PC-9 (cell line): ENCODE data around the gene MS4A6A. TPM values are rescaled to one million over a fixed set of nuclear protein-coding genes. Genes with fewer than 3 reads are reported as not detected.
"Not testable (repeated sequence)": the region's sequence is repeated elsewhere in the genome, so short reads cannot be mapped to it uniquely, and the experiment has no call there.

ENCODE experiments used
- BruUV-seq: library from RNA; stranded (reverse); fragments of 400-500 nt; replicated peaks from 2 replicates; lab custom pipeline; 2021; lab: Mats Ljungman, UMichigan
- CTCF ChIA-PET: fragments of 300-600 bp; sonication (Branson Sonifier 250); formaldehyde crosslinking; loops from one replicate; lab custom pipeline; 2022; ENCODE audit warnings: antibody characterized with exemption; lab: Charles Lee
- POLR2A ChIA-PET: fragments of 300-600 bp; sonication (Branson Sonifier 250); formaldehyde crosslinking; loops from one replicate; lab custom pipeline; 2022; ENCODE audit warnings: antibody characterized with exemption; ENCODE audit not compliant: unreplicated experiment; lab: Charles Lee
- DNase-seq, 2 experiments: peaks; one replicate each; pipeline versions ENCODE4 v3.0.0 to v3.0.0-alpha.2; 2015 to 2022; ENCODE audit warnings: mixed read lengths in 1 of 2
- H2AFZ ChIP-seq: fragments of 200-600 bp; sonication (generic); 2 replicates; pipeline ENCODE4 v1.8.1; 2017; ENCODE audit warnings: antibody characterized with exemption
- H3F3A ChIP-seq: fragments of 200-600 bp; sonication (generic); 2 replicates; pipeline ENCODE4 v1.8.1; 2017; ENCODE audit warnings: antibody characterized with exemption, mild to moderate bottlenecking, low read depth; ENCODE audit not compliant: insufficient read depth
- H3K27ac ChIP-seq: fragments of 200-600 bp; sonication (generic); 2 replicates; pipeline ENCODE4 v1.6.1; 2016; ENCODE audit warnings: mixed run types
- H3K27me3 ChIP-seq: fragments of 200-600 bp; sonication (generic); 2 replicates; pipeline ENCODE4 v1.6.1; 2016; ENCODE audit warnings: low read depth, mixed run types; ENCODE audit not compliant: insufficient read depth
- H3K36me3 ChIP-seq: fragments of 200-600 bp; sonication (generic); 2 replicates; pipeline ENCODE4 v1.6.1; 2016; ENCODE audit warnings: low read depth, mixed run types
- H3K4me1 ChIP-seq: fragments of 200-600 bp; sonication (generic); replicated peaks from 2 replicates; pipeline ENCODE4 v1.6.1; 2016; ENCODE audit warnings: mixed run types; ENCODE audit not compliant: insufficient read depth
- H3K4me2 ChIP-seq: fragments of 200-600 bp; sonication (generic); 2 replicates; pipeline ENCODE4 v1.6.1; 2017; ENCODE audit warnings: mixed run types
- H3K4me3 ChIP-seq: fragments of 200-600 bp; sonication (generic); 2 replicates; pipeline ENCODE4 v1.6.1; 2016; ENCODE audit warnings: mixed run types
- H3K79me2 ChIP-seq: fragments of 200-600 bp; sonication (generic); 2 replicates; pipeline ENCODE4 v1.6.1; 2017; ENCODE audit warnings: low read depth, mixed run types
- H3K9me2 ChIP-seq: fragments of 200-600 bp; sonication (generic); 2 replicates; pipeline ENCODE4 v1.8.1; 2017; ENCODE audit warnings: mild to moderate bottlenecking; ENCODE audit not compliant: insufficient read depth
- H3K9me3 ChIP-seq: fragments of 200-600 bp; sonication (generic); 2 replicates; pipeline ENCODE4 v1.8.1; 2016; ENCODE audit warnings: low read depth; ENCODE audit not compliant: insufficient read depth
- H4K20me1 ChIP-seq: fragments of 200-600 bp; sonication (generic); 2 replicates; pipeline ENCODE4 v1.8.1; 2017; ENCODE audit not compliant: insufficient read depth
- EZH2 ChIP-seq: fragments of 200-600 bp; sonication (generic); IDR thresholded peaks from 2 replicates; pipeline ENCODE4 v1.8.0; 2017; ENCODE audit warnings: antibody characterized with exemption, low read depth
- intact Hi-C: fragments of 100-400 bp; cut with micrococcal nuclease; formaldehyde crosslinking; loops from one replicate; pipeline ENCODE4 v1.10.0; 2022; ENCODE audit not compliant: unreplicated experiment
- total RNA-seq: library from RNA; stranded (reverse); gene quantifications from 2 replicates; pipeline ENCODE4 v1.2.3, GENCODE V29; 2021
- TF ChIP-seq, protein P1 (sequence below): fragments of 200-600 bp; sonication (generic); conservative IDR thresholded peaks from 2 replicates; pipeline ENCODE4 v1.6.1; 2017; ENCODE audit warnings: mixed run types, antibody characterized with exemption, mild to moderate bottlenecking, moderate library complexity

MS4A6A gene
- total RNA-seq, 1 experiment from 2014 or later: not detected

DNA sequence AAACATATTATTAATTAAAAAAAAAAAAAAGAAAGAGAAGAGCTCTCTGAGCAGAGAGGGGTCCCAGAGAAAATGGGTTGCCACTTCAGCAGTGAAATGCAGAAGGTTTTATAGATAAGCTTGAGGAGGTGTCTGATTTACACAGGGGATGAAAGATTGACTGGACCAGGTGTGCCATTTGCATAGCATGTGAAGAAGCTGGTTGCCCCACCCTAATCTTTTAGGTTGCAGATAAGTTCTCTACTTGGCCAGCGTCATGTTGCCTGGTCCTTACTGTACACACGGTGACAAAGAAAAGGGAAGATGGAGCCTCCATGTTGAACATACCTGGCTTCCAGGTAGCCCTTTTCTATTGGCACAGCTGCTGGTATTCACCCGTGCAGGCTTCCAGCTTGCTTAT, 53.0 kb downstream of the MS4A6A start:
- CTCF ChIA-PET: no interaction called here
- no peak overlapping the region for H3K4me3 ChIP-seq
- H3K27ac ChIP-seq: no peak overlapping the region
- no peak for DNase-seq
- H3K27me3 ChIP-seq: no peaks in the 10 kb centered on the region
- no peaks in the 10 kb centered on the region for H3K9me3 ChIP-seq
- no peaks in the 10 kb centered on the region for H3F3A ChIP-seq
- H3K79me2 ChIP-seq: no peaks in the 10 kb centered on the region
- H3K9me2 ChIP-seq: no peaks in the 10 kb centered on the region
- H2AFZ ChIP-seq: no peak overlapping the region
- intact Hi-C loops: loop anchor here (1.0 kb wide), 1 partner anchor 307 kb away; no protein-coding TSS in a partner anchor
- no TSS peak for BruUV-seq
- H4K20me1 ChIP-seq: no peaks in the 10 kb centered on the region
- H3K36me3 ChIP-seq: no peaks in the 10 kb centered on the region
- POLR2A ChIA-PET: no interaction called here
- no peak for TF ChIP-seq EZH2
- TF ChIP-seq, protein P1, sequence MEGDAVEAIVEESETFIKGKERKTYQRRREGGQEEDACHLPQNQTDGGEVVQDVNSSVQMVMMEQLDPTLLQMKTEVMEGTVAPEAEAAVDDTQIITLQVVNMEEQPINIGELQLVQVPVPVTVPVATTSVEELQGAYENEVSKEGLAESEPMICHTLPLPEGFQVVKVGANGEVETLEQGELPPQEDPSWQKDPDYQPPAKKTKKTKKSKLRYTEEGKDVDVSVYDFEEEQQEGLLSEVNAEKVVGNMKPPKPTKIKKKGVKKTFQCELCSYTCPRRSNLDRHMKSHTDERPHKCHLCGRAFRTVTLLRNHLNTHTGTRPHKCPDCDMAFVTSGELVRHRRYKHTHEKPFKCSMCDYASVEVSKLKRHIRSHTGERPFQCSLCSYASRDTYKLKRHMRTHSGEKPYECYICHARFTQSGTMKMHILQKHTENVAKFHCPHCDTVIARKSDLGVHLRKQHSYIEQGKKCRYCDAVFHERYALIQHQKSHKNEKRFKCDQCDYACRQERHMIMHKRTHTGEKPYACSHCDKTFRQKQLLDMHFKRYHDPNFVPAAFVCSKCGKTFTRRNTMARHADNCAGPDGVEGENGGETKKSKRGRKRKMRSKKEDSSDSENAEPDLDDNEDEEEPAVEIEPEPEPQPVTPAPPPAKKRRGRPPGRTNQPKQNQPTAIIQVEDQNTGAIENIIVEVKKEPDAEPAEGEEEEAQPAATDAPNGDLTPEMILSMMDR: no peak
- no peak overlapping the region for H3K4me2 ChIP-seq
- no peaks in the 10 kb centered on the region; the same call in 1 of the 2 replicates for H3K4me1 ChIP-seq

GRCh38 chr11:60128866-60129265, 54.0 kb downstream of the MS4A6A start:
- H3K36me3 ChIP-seq, DNase-seq, H3K4me1 ChIP-seq, H3K4me3 ChIP-seq, H3K9me3 ChIP-seq, H3K4me2 ChIP-seq, POLR2A ChIA-PET, H4K20me1 ChIP-seq, H3K27ac ChIP-seq, H3K9me2 ChIP-seq, intact Hi-C loops, H2AFZ ChIP-seq, H3F3A ChIP-seq, H3K27me3 ChIP-seq, BruUV-seq, H3K79me2 ChIP-seq, CTCF ChIA-PET: not testable (repeated sequence)

GRCh38 chr11:60128376-60128775, 54.5 kb downstream of the MS4A6A start:
- no TSS peak for BruUV-seq
- H3K9me2 ChIP-seq: no peaks in the 10 kb centered on the region
- CTCF ChIA-PET: no interaction called here
- no peaks in the 10 kb centered on the region for H3K9me3 ChIP-seq
- H4K20me1 ChIP-seq: no peaks in the 10 kb centered on the region
- H3K4me1 ChIP-seq: no peaks in the 10 kb centered on the region; the same call in 1 of the 2 replicates
- H3K36me3 ChIP-seq: no peaks in the 10 kb centered on the region
- H2AFZ ChIP-seq: no peak overlapping the region
- TF ChIP-seq EZH2: no peak
- TF ChIP-seq, protein P1: no peak
- intact Hi-C loops: no loop called here
- no peaks in the 10 kb centered on the region for H3K27me3 ChIP-seq
- no peak overlapping the region for H3K4me2 ChIP-seq
- H3F3A ChIP-seq: no peaks in the 10 kb centered on the region
- H3K4me3 ChIP-seq: no peak overlapping the region
- H3K27ac ChIP-seq: no peak overlapping the region
- DNase-seq: no peak
- no peaks in the 10 kb centered on the region for H3K79me2 ChIP-seq
- POLR2A ChIA-PET: no interaction called here

GRCh38 chr11:60127311-60127811, 55.5 kb downstream of the MS4A6A start:
- CTCF ChIA-PET: no interaction called here
- Histone ChIP-seq H3K4me3 (no peak overlapping the region), H3K9me2 (no peaks in the 10 kb centered on the region), H3K27ac (peak overlapping the region; percentile 40; the same call in 1 of the 2 replicates), H2AFZ (peak overlapping the region; percentile 12; the same call in 1 of the 2 replicates), H3K4me2 (no peak overlapping the region), H3K36me3 (no peaks in the 10 kb centered on the region), H3K4me1 (no peaks in the 10 kb centered on the region; the same call in 1 of the 2 replicates), H3K27me3 (no peaks in the 10 kb centered on the region), H4K20me1 (no peaks in the 10 kb centered on the region), H3F3A (no peaks in the 10 kb centered on the region), H3K79me2 (no peaks in the 10 kb centered on the region), H3K9me3 (no peaks in the 10 kb centered on the region)
- POLR2A ChIA-PET: no interaction called here
- BruUV-seq: no TSS peak
- no peak for DNase-seq
- TF ChIP-seq, protein P1: no peak
- no peak for TF ChIP-seq EZH2
- intact Hi-C loops: no loop called here
